WTC11 (cell line): ENCODE results near the gene RAB34. TPM values are rescaled to one million over a fixed set of nuclear protein-coding genes. Genes with fewer than 3 reads are reported as not detected.

ENCODE experiments used
- ATAC-seq: fragments of 200-7000 bp; cut with Tn5 transposase; 2 replicates; pipeline ENCODE4 v1.10.0; 2021; ENCODE audit warnings: mild to moderate bottlenecking, moderate library complexity
- CTCF ChIA-PET: fragments of 300-600 bp; sonication (Branson Sonifier 250); formaldehyde crosslinking; loops from one replicate; lab custom pipeline; 2021; ENCODE audit warnings: antibody characterized with exemption; lab: Charles Lee
- POLR2A ChIA-PET: fragments of 350-600 bp; sonication (Branson Sonifier 250); formaldehyde crosslinking; loops from one replicate; lab custom pipeline; 2021; ENCODE audit warnings: antibody characterized with exemption; lab: Charles Lee
- DNase-seq: peaks from one replicate; pipeline ENCODE4 v3.0.0; 2021; ENCODE audit warnings: low spot score
- H3K27ac Mint-ChIP-seq: 2 replicates; pipeline ENCODE4 v1.8.0; 2021; ENCODE audit warnings: mixed read lengths
- H3K27me3 Mint-ChIP-seq: 2 replicates; pipeline ENCODE4 v1.8.0; 2021; ENCODE audit warnings: low read depth, mild to moderate bottlenecking, moderate library complexity, mixed read lengths
- H3K36me3 Mint-ChIP-seq: 2 replicates; pipeline ENCODE4 v1.8.0; 2021; ENCODE audit warnings: mixed read lengths
- H3K4me1 Mint-ChIP-seq: 2 replicates; pipeline ENCODE4 v1.8.0; 2022; ENCODE audit warnings: mixed read lengths
- H3K4me3 Mint-ChIP-seq: 2 replicates; pipeline ENCODE4 v1.8.0; 2021; ENCODE audit warnings: mild to moderate bottlenecking, moderate library complexity, mixed read lengths
- H3K9me3 Mint-ChIP-seq: 2 replicates; pipeline ENCODE4 v1.8.0; 2021; ENCODE audit warnings: mixed read lengths
- total RNA-seq: library from RNA; stranded (reverse); gene quantifications from 3 replicates; pipeline ENCODE4 v1.2.3, GENCODE V29; 2021
- TF ChIP-seq, protein P1 (sequence below): fragments of 200-600 bp; IDR thresholded peaks from 2 replicates; pipeline ENCODE4 v1.8.0; 2022; ENCODE audit warnings: antibody characterized with exemption
- TF ChIP-seq, protein P2 (sequence below): fragments of 250-450 bp; sonication (Bioruptor Pico); IDR thresholded peaks from 2 replicates; pipeline ENCODE4 v1.9.0; 2021; ENCODE audit warnings: mild to moderate bottlenecking, borderline replicate concordance
- TF ChIP-seq, protein P3 (sequence below): sonication (generic); formaldehyde crosslinking; IDR thresholded peaks from 2 replicates; pipeline ENCODE4 v1.8.0; 2022; ENCODE audit warnings: mild to moderate bottlenecking, missing genetic modification reagents
- TF ChIP-seq, protein P4 (sequence below): sonication (generic); formaldehyde crosslinking; conservative IDR thresholded peaks from 2 replicates; pipeline ENCODE4 v1.8.1; 2022; ENCODE audit warnings: mild to moderate bottlenecking, missing genetic modification reagents
- TF ChIP-seq, protein P5 (sequence below): sonication (generic); formaldehyde crosslinking; IDR thresholded peaks from 2 replicates; pipeline ENCODE4 v1.8.0; 2023; ENCODE audit warnings: missing genetic modification reagents, mild to moderate bottlenecking, borderline replicate concordance
- TF ChIP-seq, protein P6 (sequence below): sonication (generic); formaldehyde crosslinking; IDR thresholded peaks from 2 replicates; pipeline ENCODE4 v1.8.0; 2022; ENCODE audit warnings: missing genetic modification reagents
- TF ChIP-seq, protein P7 (sequence below): sonication (generic); formaldehyde crosslinking; IDR thresholded peaks from 2 replicates; pipeline ENCODE4 v1.8.0; 2023; ENCODE audit warnings: mild to moderate bottlenecking, missing genetic modification reagents

Gene RAB34
- total RNA-seq, 1 experiment from 2014 or later, result 181 TPM

DNA sequence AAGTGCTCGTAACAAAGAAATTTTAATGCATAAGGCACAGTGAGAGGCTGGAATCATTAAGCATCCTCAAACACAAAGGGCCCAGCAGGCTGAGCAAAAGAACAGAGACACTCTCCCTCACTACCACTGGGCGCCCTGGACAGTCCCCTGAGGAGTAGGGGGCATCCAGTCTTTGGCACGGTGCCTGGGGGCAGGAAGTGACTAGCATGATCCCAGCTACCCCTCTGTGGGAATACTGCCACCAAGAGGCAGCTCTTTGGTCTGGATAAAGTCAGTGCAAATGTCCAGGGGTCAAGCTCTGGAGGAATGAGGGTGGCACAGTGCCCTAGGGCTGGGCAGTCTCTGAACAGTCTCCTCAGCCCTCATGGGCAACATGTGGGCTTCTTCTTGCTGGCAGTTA is 3.4 kb downstream of the RAB34 start (continued):
- TF ChIP-seq, protein P1, sequence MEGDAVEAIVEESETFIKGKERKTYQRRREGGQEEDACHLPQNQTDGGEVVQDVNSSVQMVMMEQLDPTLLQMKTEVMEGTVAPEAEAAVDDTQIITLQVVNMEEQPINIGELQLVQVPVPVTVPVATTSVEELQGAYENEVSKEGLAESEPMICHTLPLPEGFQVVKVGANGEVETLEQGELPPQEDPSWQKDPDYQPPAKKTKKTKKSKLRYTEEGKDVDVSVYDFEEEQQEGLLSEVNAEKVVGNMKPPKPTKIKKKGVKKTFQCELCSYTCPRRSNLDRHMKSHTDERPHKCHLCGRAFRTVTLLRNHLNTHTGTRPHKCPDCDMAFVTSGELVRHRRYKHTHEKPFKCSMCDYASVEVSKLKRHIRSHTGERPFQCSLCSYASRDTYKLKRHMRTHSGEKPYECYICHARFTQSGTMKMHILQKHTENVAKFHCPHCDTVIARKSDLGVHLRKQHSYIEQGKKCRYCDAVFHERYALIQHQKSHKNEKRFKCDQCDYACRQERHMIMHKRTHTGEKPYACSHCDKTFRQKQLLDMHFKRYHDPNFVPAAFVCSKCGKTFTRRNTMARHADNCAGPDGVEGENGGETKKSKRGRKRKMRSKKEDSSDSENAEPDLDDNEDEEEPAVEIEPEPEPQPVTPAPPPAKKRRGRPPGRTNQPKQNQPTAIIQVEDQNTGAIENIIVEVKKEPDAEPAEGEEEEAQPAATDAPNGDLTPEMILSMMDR, result no peak
- TF ChIP-seq, protein P2, sequence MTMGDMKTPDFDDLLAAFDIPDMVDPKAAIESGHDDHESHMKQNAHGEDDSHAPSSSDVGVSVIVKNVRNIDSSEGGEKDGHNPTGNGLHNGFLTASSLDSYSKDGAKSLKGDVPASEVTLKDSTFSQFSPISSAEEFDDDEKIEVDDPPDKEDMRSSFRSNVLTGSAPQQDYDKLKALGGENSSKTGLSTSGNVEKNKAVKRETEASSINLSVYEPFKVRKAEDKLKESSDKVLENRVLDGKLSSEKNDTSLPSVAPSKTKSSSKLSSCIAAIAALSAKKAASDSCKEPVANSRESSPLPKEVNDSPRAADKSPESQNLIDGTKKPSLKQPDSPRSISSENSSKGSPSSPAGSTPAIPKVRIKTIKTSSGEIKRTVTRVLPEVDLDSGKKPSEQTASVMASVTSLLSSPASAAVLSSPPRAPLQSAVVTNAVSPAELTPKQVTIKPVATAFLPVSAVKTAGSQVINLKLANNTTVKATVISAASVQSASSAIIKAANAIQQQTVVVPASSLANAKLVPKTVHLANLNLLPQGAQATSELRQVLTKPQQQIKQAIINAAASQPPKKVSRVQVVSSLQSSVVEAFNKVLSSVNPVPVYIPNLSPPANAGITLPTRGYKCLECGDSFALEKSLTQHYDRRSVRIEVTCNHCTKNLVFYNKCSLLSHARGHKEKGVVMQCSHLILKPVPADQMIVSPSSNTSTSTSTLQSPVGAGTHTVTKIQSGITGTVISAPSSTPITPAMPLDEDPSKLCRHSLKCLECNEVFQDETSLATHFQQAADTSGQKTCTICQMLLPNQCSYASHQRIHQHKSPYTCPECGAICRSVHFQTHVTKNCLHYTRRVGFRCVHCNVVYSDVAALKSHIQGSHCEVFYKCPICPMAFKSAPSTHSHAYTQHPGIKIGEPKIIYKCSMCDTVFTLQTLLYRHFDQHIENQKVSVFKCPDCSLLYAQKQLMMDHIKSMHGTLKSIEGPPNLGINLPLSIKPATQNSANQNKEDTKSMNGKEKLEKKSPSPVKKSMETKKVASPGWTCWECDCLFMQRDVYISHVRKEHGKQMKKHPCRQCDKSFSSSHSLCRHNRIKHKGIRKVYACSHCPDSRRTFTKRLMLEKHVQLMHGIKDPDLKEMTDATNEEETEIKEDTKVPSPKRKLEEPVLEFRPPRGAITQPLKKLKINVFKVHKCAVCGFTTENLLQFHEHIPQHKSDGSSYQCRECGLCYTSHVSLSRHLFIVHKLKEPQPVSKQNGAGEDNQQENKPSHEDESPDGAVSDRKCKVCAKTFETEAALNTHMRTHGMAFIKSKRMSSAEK, result no peak
- TF ChIP-seq, protein P3, sequence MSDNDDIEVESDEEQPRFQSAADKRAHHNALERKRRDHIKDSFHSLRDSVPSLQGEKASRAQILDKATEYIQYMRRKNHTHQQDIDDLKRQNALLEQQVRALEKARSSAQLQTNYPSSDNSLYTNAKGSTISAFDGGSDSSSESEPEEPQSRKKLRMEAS, result no peak
- TF ChIP-seq, protein P4, sequence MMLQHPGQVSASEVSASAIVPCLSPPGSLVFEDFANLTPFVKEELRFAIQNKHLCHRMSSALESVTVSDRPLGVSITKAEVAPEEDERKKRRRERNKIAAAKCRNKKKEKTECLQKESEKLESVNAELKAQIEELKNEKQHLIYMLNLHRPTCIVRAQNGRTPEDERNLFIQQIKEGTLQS (CRISPR knock-in tag), result no peak

DNA sequence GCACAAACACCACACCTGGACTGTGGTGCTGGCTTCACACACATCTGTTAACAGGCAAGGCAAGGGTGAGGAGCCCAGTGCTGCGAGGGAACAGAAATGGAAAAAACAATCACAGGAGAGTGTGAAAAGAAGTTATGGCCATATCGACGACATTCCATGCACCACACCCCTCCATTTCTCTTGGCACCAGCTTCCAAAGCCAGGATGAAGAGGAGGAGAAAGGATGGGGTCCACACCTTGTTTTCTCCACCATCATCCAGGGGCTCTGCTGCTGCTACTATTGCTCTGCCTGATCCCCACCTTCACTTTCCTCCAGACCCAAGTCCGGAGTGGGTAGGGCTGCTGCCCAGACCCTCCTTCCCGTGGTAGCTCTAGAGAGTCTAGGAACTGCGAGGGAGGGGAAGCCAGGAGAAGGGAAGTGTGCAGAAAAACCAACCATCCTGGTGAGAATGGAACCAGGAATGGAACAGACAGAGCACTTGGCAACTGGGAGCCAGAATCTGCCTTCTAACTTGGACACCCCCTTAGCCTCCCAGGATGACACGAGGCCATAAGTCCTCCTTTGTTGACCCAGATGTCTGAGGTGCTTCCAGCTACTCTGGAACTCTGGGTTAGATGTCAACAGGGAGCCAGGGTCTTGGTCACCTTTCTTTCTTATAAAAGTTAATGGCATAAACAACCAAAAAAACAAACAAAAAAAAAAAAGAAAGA is 4.8 kb downstream of the RAB34 start:
- CTCF ChIA-PET, result interaction anchor here (1.1 to 5.4 kb wide), 4 partner anchors 10 to 173 kb away, joined by 3 to 69 read pairs (median 7); partner anchors contain the start of genes NEK8 and TLCD1
- peak overlapping the region; percentile 95 for H3K27ac Mint-ChIP-seq
- peak overlapping the region; percentile 98 for H3K4me3 Mint-ChIP-seq
- H3K4me1 Mint-ChIP-seq, result peaks cover 21% of the 10 kb centered on the region
- POLR2A ChIA-PET, result interaction anchor here (3.5 kb wide), 1 partner anchor 14 kb away, joined by 72 read pairs; the partner anchor contains the start of genes NEK8 and TLCD1
- no peaks in the 10 kb centered on the region for H3K9me3 Mint-ChIP-seq
- DNase-seq (no peak), ATAC-seq (no peak)
- peaks cover 23% of the 10 kb centered on the region for H3K36me3 Mint-ChIP-seq
- H3K27me3 Mint-ChIP-seq, result no peaks in the 10 kb centered on the region
- TF ChIP-seq, protein P5, sequence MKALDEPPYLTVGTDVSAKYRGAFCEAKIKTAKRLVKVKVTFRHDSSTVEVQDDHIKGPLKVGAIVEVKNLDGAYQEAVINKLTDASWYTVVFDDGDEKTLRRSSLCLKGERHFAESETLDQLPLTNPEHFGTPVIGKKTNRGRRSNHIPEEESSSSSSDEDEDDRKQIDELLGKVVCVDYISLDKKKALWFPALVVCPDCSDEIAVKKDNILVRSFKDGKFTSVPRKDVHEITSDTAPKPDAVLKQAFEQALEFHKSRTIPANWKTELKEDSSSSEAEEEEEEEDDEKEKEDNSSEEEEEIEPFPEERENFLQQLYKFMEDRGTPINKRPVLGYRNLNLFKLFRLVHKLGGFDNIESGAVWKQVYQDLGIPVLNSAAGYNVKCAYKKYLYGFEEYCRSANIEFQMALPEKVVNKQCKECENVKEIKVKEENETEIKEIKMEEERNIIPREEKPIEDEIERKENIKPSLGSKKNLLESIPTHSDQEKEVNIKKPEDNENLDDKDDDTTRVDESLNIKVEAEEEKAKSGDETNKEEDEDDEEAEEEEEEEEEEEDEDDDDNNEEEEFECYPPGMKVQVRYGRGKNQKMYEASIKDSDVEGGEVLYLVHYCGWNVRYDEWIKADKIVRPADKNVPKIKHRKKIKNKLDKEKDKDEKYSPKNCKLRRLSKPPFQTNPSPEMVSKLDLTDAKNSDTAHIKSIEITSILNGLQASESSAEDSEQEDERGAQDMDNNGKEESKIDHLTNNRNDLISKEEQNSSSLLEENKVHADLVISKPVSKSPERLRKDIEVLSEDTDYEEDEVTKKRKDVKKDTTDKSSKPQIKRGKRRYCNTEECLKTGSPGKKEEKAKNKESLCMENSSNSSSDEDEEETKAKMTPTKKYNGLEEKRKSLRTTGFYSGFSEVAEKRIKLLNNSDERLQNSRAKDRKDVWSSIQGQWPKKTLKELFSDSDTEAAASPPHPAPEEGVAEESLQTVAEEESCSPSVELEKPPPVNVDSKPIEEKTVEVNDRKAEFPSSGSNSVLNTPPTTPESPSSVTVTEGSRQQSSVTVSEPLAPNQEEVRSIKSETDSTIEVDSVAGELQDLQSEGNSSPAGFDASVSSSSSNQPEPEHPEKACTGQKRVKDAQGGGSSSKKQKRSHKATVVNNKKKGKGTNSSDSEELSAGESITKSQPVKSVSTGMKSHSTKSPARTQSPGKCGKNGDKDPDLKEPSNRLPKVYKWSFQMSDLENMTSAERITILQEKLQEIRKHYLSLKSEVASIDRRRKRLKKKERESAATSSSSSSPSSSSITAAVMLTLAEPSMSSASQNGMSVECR, result no peak
- TF ChIP-seq, protein P6, sequence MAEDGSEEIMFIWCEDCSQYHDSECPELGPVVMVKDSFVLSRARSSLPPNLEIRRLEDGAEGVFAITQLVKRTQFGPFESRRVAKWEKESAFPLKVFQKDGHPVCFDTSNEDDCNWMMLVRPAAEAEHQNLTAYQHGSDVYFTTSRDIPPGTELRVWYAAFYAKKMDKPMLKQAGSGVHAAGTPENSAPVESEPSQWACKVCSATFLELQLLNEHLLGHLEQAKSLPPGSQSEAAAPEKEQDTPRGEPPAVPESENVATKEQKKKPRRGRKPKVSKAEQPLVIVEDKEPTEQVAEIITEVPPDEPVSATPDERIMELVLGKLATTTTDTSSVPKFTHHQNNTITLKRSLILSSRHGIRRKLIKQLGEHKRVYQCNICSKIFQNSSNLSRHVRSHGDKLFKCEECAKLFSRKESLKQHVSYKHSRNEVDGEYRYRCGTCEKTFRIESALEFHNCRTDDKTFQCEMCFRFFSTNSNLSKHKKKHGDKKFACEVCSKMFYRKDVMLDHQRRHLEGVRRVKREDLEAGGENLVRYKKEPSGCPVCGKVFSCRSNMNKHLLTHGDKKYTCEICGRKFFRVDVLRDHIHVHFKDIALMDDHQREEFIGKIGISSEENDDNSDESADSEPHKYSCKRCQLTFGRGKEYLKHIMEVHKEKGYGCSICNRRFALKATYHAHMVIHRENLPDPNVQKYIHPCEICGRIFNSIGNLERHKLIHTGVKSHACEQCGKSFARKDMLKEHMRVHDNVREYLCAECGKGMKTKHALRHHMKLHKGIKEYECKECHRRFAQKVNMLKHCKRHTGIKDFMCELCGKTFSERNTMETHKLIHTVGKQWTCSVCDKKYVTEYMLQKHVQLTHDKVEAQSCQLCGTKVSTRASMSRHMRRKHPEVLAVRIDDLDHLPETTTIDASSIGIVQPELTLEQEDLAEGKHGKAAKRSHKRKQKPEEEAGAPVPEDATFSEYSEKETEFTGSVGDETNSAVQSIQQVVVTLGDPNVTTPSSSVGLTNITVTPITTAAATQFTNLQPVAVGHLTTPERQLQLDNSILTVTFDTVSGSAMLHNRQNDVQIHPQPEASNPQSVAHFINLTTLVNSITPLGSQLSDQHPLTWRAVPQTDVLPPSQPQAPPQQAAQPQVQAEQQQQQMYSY (CRISPR knock-in tag), result peak; percentile 42; the same call in 1 of the 2 replicates
- TF ChIP-seq, protein P7, sequence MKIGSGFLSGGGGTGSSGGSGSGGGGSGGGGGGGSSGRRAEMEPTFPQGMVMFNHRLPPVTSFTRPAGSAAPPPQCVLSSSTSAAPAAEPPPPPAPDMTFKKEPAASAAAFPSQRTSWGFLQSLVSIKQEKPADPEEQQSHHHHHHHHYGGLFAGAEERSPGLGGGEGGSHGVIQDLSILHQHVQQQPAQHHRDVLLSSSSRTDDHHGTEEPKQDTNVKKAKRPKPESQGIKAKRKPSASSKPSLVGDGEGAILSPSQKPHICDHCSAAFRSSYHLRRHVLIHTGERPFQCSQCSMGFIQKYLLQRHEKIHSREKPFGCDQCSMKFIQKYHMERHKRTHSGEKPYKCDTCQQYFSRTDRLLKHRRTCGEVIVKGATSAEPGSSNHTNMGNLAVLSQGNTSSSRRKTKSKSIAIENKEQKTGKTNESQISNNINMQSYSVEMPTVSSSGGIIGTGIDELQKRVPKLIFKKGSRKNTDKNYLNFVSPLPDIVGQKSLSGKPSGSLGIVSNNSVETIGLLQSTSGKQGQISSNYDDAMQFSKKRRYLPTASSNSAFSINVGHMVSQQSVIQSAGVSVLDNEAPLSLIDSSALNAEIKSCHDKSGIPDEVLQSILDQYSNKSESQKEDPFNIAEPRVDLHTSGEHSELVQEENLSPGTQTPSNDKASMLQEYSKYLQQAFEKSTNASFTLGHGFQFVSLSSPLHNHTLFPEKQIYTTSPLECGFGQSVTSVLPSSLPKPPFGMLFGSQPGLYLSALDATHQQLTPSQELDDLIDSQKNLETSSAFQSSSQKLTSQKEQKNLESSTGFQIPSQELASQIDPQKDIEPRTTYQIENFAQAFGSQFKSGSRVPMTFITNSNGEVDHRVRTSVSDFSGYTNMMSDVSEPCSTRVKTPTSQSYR (CRISPR knock-in tag), result no peak
